ENCODE measurements around the gene CALY. TPM values are rescaled to one million over a fixed set of nuclear protein-coding genes. Genes with fewer than 3 reads are reported as not detected.
A peak's percentile ranks its signal among the peaks of the same experiment; 100 is the strongest.

Gene CALY
- total RNA-seq, 1 experiment from 2014 or later: not detected

GRCh38 chr10:133295426-133296320 is 41.0 kb downstream of the CALY start:
- Histone ChIP-seq H3K4me2 (ENCODE audit: low read length) (no peak overlapping the region), H2AFZ (ENCODE audit: low read length) (no peak overlapping the region), H4K20me1 (ENCODE audit: low read length) (no peaks in the 10 kb centered on the region), H3K4me1 (ENCODE audit: insufficient read depth, low read length) (peaks cover 23% of the 10 kb centered on the region), H3K9ac (ENCODE audit: low read length) (no peak overlapping the region), H3F3A (ENCODE audit: low read length, unreplicated experiment) (no peaks in the 10 kb centered on the region), H3K9me3 (ENCODE audit: low read length) (no peaks in the 10 kb centered on the region), H3K9me2 (replicated peaks; ENCODE audit: low read length) (no peaks in the 10 kb centered on the region), H3K36me3 (ENCODE audit: low read depth, low read length) (peaks cover 23% of the 10 kb centered on the region; the same call in 1 of the 2 replicates), H3K4me3 (ENCODE audit: low read length) (no peak overlapping the region), H3K27ac (ENCODE audit: low read length) (no peak overlapping the region), H3K79me2 (ENCODE audit: low read length) (no peaks in the 10 kb centered on the region; the same call in 1 of the 2 replicates), H3K27me3 (ENCODE audit: low read length) (no peaks in the 10 kb centered on the region)
- no peak for ATAC-seq
- no peak for DNase-seq
- CTCF ChIA-PET: no interaction called here
- BruUV-seq (replicated peaks): no TSS peak
- TF ChIP-seq EZH2 (IDR thresholded peaks at IDR 0.05; ENCODE audit: low read length, unreplicated experiment): no peak
- POLR2A ChIA-PET (ENCODE audit: unreplicated experiment): no interaction called here
- intact Hi-C loops (cut with micrococcal nuclease): no loop called here

- BruUV-seq (replicated peaks): TSS peak; percentile 76
- intact Hi-C loops (cut with micrococcal nuclease): no loop called here
- Histone ChIP-seq H2AFZ (ENCODE audit: low read length) (no peak overlapping the region), H3K4me1 (ENCODE audit: insufficient read depth, low read length) (peaks cover 23% of the 10 kb centered on the region), H3K9me2 (replicated peaks; ENCODE audit: low read length) (no peaks in the 10 kb centered on the region), H3K4me3 (ENCODE audit: low read length) (no peak overlapping the region), H3K9ac (ENCODE audit: low read length) (peak overlapping the region; percentile 64), H3K36me3 (ENCODE audit: low read depth, low read length) (peaks cover 27% of the 10 kb centered on the region; the same call in 1 of the 2 replicates), H3K9me3 (ENCODE audit: low read length) (no peaks in the 10 kb centered on the region), H3K4me2 (ENCODE audit: low read length) (peak overlapping the region; percentile 69), H3K79me2 (ENCODE audit: low read length) (no peaks in the 10 kb centered on the region; the same call in 1 of the 2 replicates), H3K27me3 (ENCODE audit: low read length) (no peaks in the 10 kb centered on the region), H4K20me1 (ENCODE audit: low read length) (no peaks in the 10 kb centered on the region), H3K27ac (ENCODE audit: low read length) (peak overlapping the region; percentile 94), H3F3A (ENCODE audit: low read length, unreplicated experiment) (no peaks in the 10 kb centered on the region)
- DNase-seq (no peak), ATAC-seq (no peak)
- TF ChIP-seq EZH2phosphoT487 (IDR thresholded peaks at IDR 0.05; ENCODE audit: borderline replicate concordance, low read length): no peak
- TF ChIP-seq CTCF (conservative IDR thresholded peaks at IDR 0.05; ENCODE audit: low read depth, low read length): no peak
- no peak for TF ChIP-seq EZH2 (IDR thresholded peaks at IDR 0.05; ENCODE audit: low read length, unreplicated experiment)
- ChIA-PET POLR2A (ENCODE audit: unreplicated experiment) (no interaction called here), CTCF (interaction anchor here (1.1 to 1.5 kb wide), 2 partner anchors 14 to 36 kb away, joined by 3 to 4 read pairs; no protein-coding TSS in a partner anchor)
Observed at GRCh38 chr10:133294189-133294588, 42.5 kb downstream of the CALY start.

GRCh38 chr10:133293810-133294119 is 42.9 kb downstream of the CALY start:
- Histone ChIP-seq H3K4me1 (ENCODE audit: insufficient read depth, low read length) (peaks cover 23% of the 10 kb centered on the region), H3K27me3 (ENCODE audit: low read length) (no peaks in the 10 kb centered on the region), H3K9me2 (replicated peaks; ENCODE audit: low read length) (no peaks in the 10 kb centered on the region), H3K36me3 (ENCODE audit: low read depth, low read length) (peaks cover 27% of the 10 kb centered on the region; the same call in 1 of the 2 replicates), H3F3A (ENCODE audit: low read length, unreplicated experiment) (no peaks in the 10 kb centered on the region), H3K4me3 (ENCODE audit: low read length) (peak overlapping the region; percentile 44; the same call in 1 of the 2 replicates), H3K79me2 (ENCODE audit: low read length) (no peaks in the 10 kb centered on the region; the same call in 1 of the 2 replicates), H3K9me3 (ENCODE audit: low read length) (no peaks in the 10 kb centered on the region), H3K27ac (ENCODE audit: low read length) (peak overlapping the region; percentile 94), H4K20me1 (ENCODE audit: low read length) (no peaks in the 10 kb centered on the region), H3K4me2 (ENCODE audit: low read length) (peak overlapping the region; percentile 69), H2AFZ (ENCODE audit: low read length) (no peak overlapping the region), H3K9ac (ENCODE audit: low read length) (peak overlapping the region; percentile 64)
- intact Hi-C loops (cut with micrococcal nuclease): loop anchor here (1.0 kb wide), 1 partner anchor 36 kb away; no protein-coding TSS in a partner anchor
- ChIA-PET POLR2A (ENCODE audit: unreplicated experiment) (interaction anchor here (0.6 kb wide), 1 partner anchor 28 kb away, joined by 4 read pairs; no protein-coding TSS in a partner anchor), CTCF (interaction anchor here (1.1 to 1.5 kb wide), 2 partner anchors 14 to 36 kb away, joined by 3 to 4 read pairs; no protein-coding TSS in a partner anchor)
- DNase-seq: no peak
- no TSS peak for BruUV-seq (replicated peaks)
- TF ChIP-seq EZH2 (IDR thresholded peaks at IDR 0.05; ENCODE audit: low read length, unreplicated experiment): no peak
- no peak for TF ChIP-seq CTCF (conservative IDR thresholded peaks at IDR 0.05; ENCODE audit: low read depth, low read length)
- TF ChIP-seq EZH2phosphoT487 (IDR thresholded peaks at IDR 0.05; ENCODE audit: borderline replicate concordance, low read length): no peak
- peak; percentile 56; the same call in 1 of the 2 replicates for ATAC-seq

All from PC-3 (cell line).